ENCODE measurements around the gene TLE2.
"Not testable (repeated sequence)": the region's sequence is repeated elsewhere in the genome, so short reads cannot be mapped to it uniquely, and the experiment has no call there.

TLE2 gene

GRCh38 chr19:3055741-3056416, 26.8 kb upstream of the TLE2 start:
- DNase-seq (ENCODE audit: low read depth), result no peak

DNA sequence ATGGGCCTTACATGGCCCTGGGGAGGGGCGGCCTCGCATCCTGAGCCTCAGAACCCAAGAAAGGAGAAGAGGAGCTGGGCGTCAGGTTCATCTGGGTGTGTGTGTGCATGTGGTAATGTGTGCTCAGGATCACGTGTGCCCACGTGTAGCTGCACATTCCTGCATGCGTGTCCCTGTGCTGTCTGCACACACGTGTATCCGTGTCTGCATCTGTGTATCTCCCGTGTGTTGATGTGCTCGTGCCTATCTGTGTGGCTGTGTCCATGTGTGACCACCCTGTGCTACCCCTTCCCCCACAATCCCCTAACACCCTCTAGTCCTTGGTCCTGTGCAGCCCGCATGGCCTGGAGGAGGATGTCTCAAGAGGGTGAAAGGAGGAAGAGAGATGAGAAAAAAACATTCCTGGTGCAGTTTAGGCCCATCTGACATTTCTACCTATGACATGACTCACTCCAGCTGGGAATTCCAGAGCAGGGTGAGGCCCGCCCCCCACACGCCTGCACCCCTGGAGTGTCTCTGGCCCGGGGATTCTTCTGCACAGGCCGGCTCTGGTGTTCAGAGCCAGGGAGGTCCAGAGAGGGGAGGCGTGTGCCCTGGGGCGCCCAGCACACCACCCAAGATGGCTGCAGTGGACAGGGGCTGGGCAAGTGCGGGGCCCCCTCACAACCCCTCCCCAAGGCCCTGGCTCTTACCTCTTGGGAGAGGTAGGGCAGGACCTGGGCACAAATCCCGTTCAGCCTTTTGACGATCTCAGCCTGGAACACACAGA, 26.1 kb upstream of the TLE2 start:
- DNase-seq (ENCODE audit: low read depth), result no peak

GRCh38 chr19:3054265-3054971, 25.3 kb upstream of the TLE2 start:
- DNase-seq (ENCODE audit: low read depth), result no peak

DNA sequence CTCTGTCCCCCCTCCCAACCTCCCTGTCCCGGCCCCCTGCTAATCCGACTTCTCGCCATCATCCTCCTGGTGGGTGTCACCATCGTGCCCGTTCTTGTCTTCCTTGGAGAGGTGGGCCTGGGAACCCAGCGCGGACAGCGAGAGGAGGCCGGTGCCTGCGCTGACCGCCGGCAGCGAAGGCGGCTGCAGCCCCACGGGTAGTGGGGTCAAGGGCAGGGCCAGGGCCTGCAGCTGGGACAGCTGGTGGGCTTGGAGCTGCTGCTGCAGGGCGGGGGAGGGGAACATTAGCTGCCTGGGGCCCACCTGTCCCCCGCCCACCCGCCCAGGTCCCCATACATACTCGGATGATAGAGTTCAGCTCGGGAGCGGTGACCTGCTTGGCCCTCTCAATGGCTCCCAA, 24.7 kb upstream of the TLE2 start:
- no peak for DNase-seq (ENCODE audit: low read depth)

DNA sequence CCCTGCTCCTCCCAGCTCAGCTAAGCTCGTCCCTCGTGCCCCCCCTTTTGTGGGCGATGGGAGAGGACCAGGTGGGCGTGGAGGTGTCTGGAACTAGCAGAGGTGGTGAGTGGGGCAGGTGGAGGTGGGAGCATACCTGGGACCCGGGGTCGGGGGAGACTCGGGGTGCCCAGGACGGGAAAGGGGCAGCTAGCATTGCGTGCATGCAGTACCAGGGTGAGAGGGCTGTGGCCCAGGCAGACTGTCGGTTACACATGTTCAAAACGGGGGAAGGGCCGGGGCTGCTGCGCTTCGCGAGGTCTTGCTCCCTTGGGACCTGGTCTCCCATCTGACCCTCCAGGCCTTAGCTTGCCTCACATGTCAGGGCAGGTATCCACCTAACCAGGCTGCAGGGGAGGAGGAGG, 24.1 kb upstream of the TLE2 start:
- DNase-seq (ENCODE audit: low read depth), result no peak

GRCh38 chr19:3050016-3050415, 20.9 kb upstream of the TLE2 start:
- not testable (repeated sequence) for DNase-seq (ENCODE audit: low read depth)

DNA sequence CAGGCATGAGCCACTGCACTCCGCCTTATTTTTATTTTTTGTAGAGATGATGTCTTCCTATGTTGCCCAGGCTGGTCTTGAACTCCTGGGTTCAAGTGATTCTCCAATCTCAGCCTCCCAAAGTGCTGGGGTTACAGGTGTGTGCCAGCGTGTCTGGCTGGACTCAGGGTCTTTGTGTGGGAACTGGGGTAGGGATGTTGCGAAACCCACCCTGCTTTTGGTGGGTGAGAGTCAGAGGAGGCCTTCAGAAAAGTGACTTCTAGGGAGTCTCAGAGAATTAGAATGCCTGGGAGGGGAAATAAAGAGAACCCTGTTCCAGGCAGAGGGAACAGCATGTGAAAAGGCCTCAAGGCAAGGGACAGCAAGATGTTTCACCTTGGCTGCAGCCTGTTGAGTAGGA, 20.0 kb upstream of the TLE2 start:
- DNase-seq (ENCODE audit: low read depth), result no peak

- no peak for DNase-seq (ENCODE audit: low read depth)
These were observed 19.1 kb upstream of the TLE2 start for GRCh38 chr19:3048190-3048533.

DNA sequence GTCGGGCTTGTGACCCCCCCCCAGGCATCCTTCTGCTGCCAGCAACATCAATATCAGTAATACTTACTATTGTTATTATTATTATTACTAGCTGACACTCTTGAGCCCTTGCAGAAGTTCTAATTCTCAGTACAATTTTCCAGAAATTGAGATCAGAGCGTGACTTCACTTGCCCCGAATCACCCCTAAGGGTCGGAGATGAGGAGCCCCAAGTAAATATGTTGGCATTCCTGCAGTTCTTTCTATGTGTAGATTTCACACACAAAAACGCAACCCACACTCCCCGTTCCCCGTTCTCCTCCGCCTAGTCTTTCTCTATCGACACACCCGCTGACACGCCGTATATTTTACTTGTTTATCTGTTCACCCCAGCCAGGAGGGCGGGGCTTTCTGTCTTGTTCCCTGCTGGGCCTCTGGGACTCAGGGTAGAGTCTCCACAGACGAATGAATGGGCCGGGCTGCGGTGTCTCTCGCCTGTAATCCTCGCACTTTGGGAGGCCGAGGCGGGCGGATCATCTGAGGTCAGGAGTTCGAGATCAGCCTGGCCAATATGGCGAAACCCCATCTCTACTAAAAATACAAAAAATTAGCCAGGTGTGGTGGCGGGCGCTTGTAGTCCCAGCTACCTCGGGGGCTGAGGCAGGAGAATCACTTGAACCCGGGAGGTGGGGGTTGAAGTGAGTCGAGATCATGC, 18.6 kb upstream of the TLE2 start:
- DNase-seq (ENCODE audit: low read depth), result peak; percentile 48

DNA sequence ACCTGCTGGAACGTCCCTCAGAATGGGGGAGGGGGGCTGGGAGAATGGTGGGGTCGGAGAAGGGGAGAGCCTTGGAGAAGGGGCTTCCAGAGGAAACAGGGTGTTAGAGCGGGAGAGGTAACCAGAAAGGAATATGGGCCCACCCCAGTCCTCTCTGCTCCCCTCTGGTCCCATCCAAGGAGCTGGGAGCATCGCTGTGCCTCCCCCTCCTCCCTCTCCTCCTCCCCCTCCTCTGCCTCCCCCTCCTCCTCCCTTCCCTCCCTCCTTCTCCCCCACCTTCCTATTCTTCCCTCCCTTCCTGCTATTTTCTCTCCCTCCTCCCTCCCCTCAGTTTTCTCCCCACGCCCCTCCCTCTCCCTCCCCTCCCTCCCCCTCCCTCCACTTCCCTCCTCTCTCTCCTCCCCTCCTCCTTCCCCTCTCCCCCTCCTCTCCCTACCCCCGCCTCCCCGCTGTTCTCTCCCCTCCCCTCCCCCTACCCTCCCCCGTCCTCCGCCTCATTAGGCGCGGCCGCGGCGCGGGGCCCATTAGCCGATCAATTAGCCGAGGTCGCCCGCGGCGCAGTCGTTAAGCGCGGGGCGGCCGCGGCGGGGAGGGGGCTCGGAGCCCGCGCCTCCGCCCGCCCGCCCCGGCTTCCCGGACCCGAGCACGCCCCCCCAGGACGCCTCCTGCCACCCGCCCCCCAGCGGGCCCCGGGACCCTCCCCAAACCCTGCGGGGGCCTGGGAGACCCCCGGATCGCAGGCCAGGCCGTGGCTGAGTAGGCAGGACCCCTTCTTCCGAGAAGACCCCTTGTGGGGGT, 17.8 kb upstream of the TLE2 start:
- no peak for DNase-seq (ENCODE audit: low read depth)

DNA sequence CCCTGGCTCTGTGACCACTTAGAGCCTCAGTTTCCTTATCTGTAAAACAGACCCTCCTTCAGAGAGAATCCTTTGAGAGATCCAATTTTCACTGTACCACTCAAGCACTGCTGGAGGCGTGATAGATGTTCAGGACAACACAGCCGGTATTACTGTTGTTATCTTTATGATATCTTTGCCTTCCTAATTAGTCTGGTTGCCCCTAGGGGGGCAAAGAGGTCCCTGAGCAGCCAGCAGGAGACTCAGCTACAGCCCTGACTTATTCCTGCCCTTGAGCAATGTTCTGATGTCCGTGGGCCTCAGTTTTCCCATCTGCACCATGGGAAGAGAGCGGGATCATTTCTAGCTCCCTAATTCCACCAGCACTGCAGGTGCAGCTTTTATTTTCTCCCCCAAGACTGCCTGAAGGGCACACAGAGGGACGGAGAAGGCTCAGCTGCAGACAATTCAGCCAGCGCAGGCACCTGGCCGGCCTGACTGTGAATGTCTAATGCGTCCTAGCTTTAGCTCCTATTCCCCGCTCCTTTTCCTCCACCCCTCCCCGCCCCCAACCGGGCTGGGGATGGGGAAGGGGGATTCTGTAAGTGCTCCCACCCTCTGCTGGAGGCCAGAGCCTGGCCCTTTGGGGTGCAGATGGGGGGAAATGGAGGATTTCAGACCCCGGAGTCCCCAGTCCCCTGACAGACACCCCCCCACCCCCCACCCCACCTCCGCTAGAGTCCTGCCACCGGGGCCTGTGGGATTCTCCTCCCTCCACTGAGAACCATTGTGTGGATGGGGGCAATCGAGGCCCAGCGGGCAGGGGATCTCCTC, 17.0 kb upstream of the TLE2 start:
- DNase-seq (ENCODE audit: low read depth), result no peak

DNA sequence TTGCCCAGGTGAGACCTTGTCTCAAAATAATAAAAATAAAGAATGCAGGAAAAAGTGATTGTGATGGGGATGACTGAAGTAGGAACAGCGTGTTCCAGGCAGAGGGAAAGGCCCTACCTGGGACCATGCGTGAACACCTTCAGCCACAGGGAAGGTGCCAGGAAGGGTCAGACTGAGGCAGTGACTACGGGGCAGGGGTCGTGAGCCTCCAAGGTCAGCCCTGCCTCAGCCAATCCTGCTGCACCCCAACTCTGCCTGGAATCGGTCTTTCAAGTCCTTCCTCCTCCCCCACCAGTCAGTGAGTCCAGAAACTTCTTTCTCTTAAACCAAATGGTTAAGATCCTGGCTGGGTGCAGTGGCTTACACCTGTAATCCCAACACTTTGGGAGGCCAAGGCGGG, 16.1 kb upstream of the TLE2 start:
- no peak for DNase-seq (ENCODE audit: low read depth)

GRCh38 chr19:3042621-3043267, 13.7 kb upstream of the TLE2 start:
- no peak for DNase-seq (ENCODE audit: low read depth)

GRCh38 chr19:3041761-3042620, 12.9 kb upstream of the TLE2 start:
- no peak for DNase-seq (ENCODE audit: low read depth)

- no peak for DNase-seq (ENCODE audit: low read depth)
These were observed 12.2 kb upstream of the TLE2 start for GRCh38 chr19:3041327-3041726.

GRCh38 chr19:3039641-3040077, 10.6 kb upstream of the TLE2 start:
- no peak for DNase-seq (ENCODE audit: low read depth)

GRCh38 chr19:3039125-3039524, 10.0 kb upstream of the TLE2 start:
- no peak for DNase-seq (ENCODE audit: low read depth)

GRCh38 chr19:3038214-3038613, 9.1 kb upstream of the TLE2 start:
- DNase-seq (ENCODE audit: low read depth), result no peak

DNA sequence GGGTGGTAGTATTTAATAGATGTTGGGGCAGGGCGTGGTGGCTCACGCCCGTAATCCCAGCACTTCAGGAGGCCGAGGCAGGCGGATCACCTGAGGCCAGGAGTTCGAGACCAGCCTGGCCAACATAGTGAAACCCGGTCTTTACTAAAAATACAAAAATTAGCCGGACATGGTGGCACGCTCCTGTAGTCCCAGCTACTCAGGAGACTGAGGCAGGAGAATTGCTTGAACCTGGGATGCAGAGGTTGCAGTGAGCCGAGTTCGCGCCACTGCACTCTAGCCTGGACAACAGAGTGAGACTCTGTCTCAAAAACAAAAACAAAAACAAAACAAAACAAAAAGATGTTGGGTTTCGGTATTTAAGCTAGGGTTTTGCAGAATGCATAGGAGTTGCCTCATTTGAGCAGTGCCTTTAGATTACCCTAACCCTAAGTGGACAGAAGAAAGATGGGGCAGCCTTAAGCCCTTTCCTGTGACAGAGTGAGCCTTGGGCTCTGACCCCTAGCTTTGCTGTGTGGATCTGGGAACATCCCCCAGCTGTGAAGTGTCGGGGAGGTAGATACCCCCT, 8.0 kb upstream of the TLE2 start:
- not testable (repeated sequence) for DNase-seq (ENCODE audit: low read depth)

Measured in T-helper 22 cell (primary cell).